T-helper 2 cell treated with Interferon-gamma antibody and Interleukin-4, amounts not matched to agents 100 ng/mL and 5 ng/mL, for 36 hours (primary cell): ENCODE data around the gene ABHD16A. TPM values are rescaled to one million over a fixed set of nuclear protein-coding genes. Genes with fewer than 3 reads are reported as not detected.
"Not testable (repeated sequence)": the region's sequence is repeated elsewhere in the genome, so short reads cannot be mapped to it uniquely, and the experiment has no call there.

Source experiments
- intact Hi-C: fragments of 100-400 bp; cut with micrococcal nuclease; formaldehyde crosslinking; loops from one replicate; pipeline ENCODE4 v1.15.1; 2023
- total RNA-seq: library from RNA; stranded (reverse); gene quantifications from 2 replicates; pipeline ENCODE4 v1.2.3, GENCODE V29; 2022

ABHD16A gene
- total RNA-seq, 1 donor from 2014 or later = 54.9 TPM

- intact Hi-C loops = no loop called here
Observed at GRCh38 chr6:31717499-31718222, 14.5 kb upstream of the ABHD16A start.

GRCh38 chr6:31715022-31715958, 12.2 kb upstream of the ABHD16A start, which contains the start of gene LY6G6D:
Gene LY6G6D (plus strand): TSS chr6:31715348. CDS start chr6:31715356, 8 bp downstream.
- intact Hi-C loops = no loop called here

GRCh38 chr6:31713991-31714684, 11.0 kb upstream of the ABHD16A start:
- intact Hi-C loops = no loop called here

GRCh38 chr6:31713465-31713864, 10.3 kb upstream of the ABHD16A start:
- intact Hi-C loops = no loop called here

- intact Hi-C loops = no loop called here
Observed at GRCh38 chr6:31712296-31712695, 9.2 kb upstream of the ABHD16A start.

GRCh38 chr6:31711233-31711632, 8.1 kb upstream of the ABHD16A start:
- intact Hi-C loops = no loop called here

- intact Hi-C loops = no loop called here
Observed at GRCh38 chr6:31710523-31711219, 7.5 kb upstream of the ABHD16A start.

GRCh38 chr6:31709157-31709556, 6.0 kb upstream of the ABHD16A start:
- intact Hi-C loops = not testable (repeated sequence)

GRCh38 chr6:31708224-31708623, 5.1 kb upstream of the ABHD16A start:
- intact Hi-C loops = no loop called here

- intact Hi-C loops = no loop called here
Observed at GRCh38 chr6:31707701-31708100, 4.6 kb upstream of the ABHD16A start.

GRCh38 chr6:31706599-31706998, 3.5 kb upstream of the ABHD16A start, which contains the start of gene LY6G6F:
Gene LY6G6F (plus strand): TSS chr6:31706866. CDS start chr6:31706907, 41 bp downstream.
- intact Hi-C loops = no loop called here

- intact Hi-C loops = no loop called here
Observed at GRCh38 chr6:31705931-31706330, 2.8 kb upstream of the ABHD16A start.

- intact Hi-C loops = loop anchor here (1.0 to 2.0 kb wide), 4 partner anchors 26 to 194 kb away; partner anchors contain the start of gene EHMT2
Observed at GRCh38 chr6:31702405-31702818, 712 bp downstream of the ABHD16A start.

- intact Hi-C loops = loop anchor here (1.0 to 2.0 kb wide), 4 partner anchors 25 to 195 kb away; partner anchors contain the start of gene EHMT2
Observed at GRCh38 chr6:31701666-31702404, 1.3 kb downstream of the ABHD16A start.

GRCh38 chr6:31700740-31701401, 2.3 kb downstream of the ABHD16A start:
- intact Hi-C loops = no loop called here

- intact Hi-C loops = no loop called here
Observed at GRCh38 chr6:31697555-31697954, 5.6 kb downstream of the ABHD16A start.

- intact Hi-C loops = no loop called here
Observed at GRCh38 chr6:31693535-31693934, 9.6 kb downstream of the ABHD16A start.

- intact Hi-C loops = no loop called here
Observed at GRCh38 chr6:31692886-31693285, 10.2 kb downstream of the ABHD16A start.

GRCh38 chr6:31692353-31692752, 10.8 kb downstream of the ABHD16A start:
- intact Hi-C loops = no loop called here
